ENCODE results near the gene AIG1. TPM values are rescaled to one million over a fixed set of nuclear protein-coding genes. Genes with fewer than 3 reads are reported as not detected.
A peak's percentile ranks its signal among the peaks of the same experiment; 100 is the strongest.

The AIG1 gene
- total and polyA plus RNA-seq, 2 of the 4 experiments (the other 2 are of a cell fraction) = 21.3 to 27.1 TPM

DNA sequence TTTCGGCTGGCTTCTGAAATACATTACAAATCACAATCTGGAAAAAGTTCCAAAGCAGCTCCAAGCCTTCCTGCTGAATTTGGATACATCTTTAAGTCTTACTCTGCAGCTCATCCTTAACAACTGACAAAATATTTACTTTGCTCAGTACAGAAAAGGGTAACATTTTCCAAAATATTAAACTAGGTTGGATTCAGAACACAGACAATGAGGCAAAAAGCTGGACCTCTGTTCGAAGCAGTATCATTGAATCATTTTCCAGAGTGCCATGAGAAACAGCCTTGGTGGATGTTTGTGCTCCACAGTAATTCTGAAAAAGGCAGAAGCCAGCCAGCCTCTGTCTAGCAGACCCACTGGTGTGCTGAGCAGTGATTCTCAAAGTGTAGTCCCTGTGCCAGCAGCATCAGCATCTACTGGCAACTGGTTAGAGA lies 162.1 kb downstream of the AIG1 start:
- H2BK15ac ChIP-seq (ENCODE audit: low read depth, low read length) = no peak overlapping the region
- no peak overlapping the region for H3K4me2 ChIP-seq (ENCODE audit: low read depth, low read length)
- no peak overlapping the region for H3K14ac ChIP-seq (replicated peaks; ENCODE audit: low read depth, low read length)
- no TSS peak for BruUV-seq (replicated peaks)
- H3K18ac ChIP-seq (ENCODE audit: low read depth, low read length) = no peak overlapping the region
- no peak overlapping the region for H3K56ac ChIP-seq (ENCODE audit: extremely low read depth, insufficient read depth, low read length)
- no peak overlapping the region for H2AK9ac ChIP-seq (replicated peaks; ENCODE audit: low read depth, low read length, poor library complexity)
- dilution Hi-C loops (cut with HindIII; ENCODE audit: low sequenced_read_pairs, unreplicated experiment) (no loop called here), in situ Hi-C loops (cut with MboI; ENCODE audit: low sequenced_read_pairs) (no loop called here), intact Hi-C loops (cut with micrococcal nuclease) (no loop called here)
- no peak overlapping the region for H4K8ac ChIP-seq (ENCODE audit: low read depth in 2 of 2, low read length in 2 of 2)
- H3K9me1 ChIP-seq (ENCODE audit: insufficient read depth, low read length) = peaks cover 7% of the 10 kb centered on the region; the same call in 1 of the 2 replicates
- no peak overlapping the region for H3K4ac ChIP-seq (ENCODE audit: low read depth, low read length)
- H2AFZ ChIP-seq (replicated peaks; ENCODE audit: low read length, poor library complexity) = peak overlapping the region; percentile 59
- H3K9ac ChIP-seq (ENCODE audit: low read depth, low read length) = no peak overlapping the region
- no peak overlapping the region for H3K27ac ChIP-seq (ENCODE audit: insufficient read depth, low read length)
- ChIA-PET POLR2A (ENCODE audit: unreplicated experiment) (interaction anchor here (0.7 kb wide), 1 partner anchor 62 kb away, joined by 3 read pairs; no protein-coding TSS in a partner anchor), CTCF (no interaction called here)
- no peaks in the 10 kb centered on the region for H3K27me3 ChIP-seq (ENCODE audit: control insufficient read depth, insufficient read depth, low read length)
- H4K5ac ChIP-seq (ENCODE audit: low read depth, low read length) = no peak overlapping the region
- no peak overlapping the region for H2AK5ac ChIP-seq (ENCODE audit: low read depth, low read length)
- H3K23ac ChIP-seq (ENCODE audit: low read depth, low read length) = no peak overlapping the region
- DNase-seq = no peak
- H2BK20ac ChIP-seq (ENCODE audit: low read depth, low read length) = no peak overlapping the region
- H2BK120ac ChIP-seq (ENCODE audit: low read depth, low read length) = no peak overlapping the region
- H3K4me1 ChIP-seq (ENCODE audit: control insufficient read depth, insufficient read depth, low read length) = no peaks in the 10 kb centered on the region; the same call in 1 of the 2 replicates
- no peak overlapping the region for H3K4me3 ChIP-seq (ENCODE audit: insufficient read depth, low read depth, low read length)
- no peaks in the 10 kb centered on the region for H4K20me1 ChIP-seq (ENCODE audit: insufficient read depth, low read length)
- H3K79me1 ChIP-seq (ENCODE audit: low read depth in 1 of 2, low read length in 2 of 2) = no peaks in the 10 kb centered on the region
- TF ChIP-seq NFE2L2 (IDR thresholded peaks at IDR 0.05; ENCODE audit: low read depth, low read length) = no peak
- no peak for TF ChIP-seq CEBPB (IDR thresholded peaks at IDR 0.05; ENCODE audit: low read depth, low read length)
- TF ChIP-seq RAD21 (IDR thresholded peaks at IDR 0.05; ENCODE audit: low read length) = no peak
- TF ChIP-seq FOS (IDR thresholded peaks at IDR 0.05; ENCODE audit: low read depth, low read length) = no peak
- TF ChIP-seq, protein P1, sequence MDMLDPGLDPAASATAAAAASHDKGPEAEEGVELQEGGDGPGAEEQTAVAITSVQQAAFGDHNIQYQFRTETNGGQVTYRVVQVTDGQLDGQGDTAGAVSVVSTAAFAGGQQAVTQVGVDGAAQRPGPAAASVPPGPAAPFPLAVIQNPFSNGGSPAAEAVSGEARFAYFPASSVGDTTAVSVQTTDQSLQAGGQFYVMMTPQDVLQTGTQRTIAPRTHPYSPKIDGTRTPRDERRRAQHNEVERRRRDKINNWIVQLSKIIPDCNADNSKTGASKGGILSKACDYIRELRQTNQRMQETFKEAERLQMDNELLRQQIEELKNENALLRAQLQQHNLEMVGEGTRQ (IDR thresholded peaks at IDR 0.05; ENCODE audit: low read depth, low read length) = no peak
- TF ChIP-seq, protein P2, sequence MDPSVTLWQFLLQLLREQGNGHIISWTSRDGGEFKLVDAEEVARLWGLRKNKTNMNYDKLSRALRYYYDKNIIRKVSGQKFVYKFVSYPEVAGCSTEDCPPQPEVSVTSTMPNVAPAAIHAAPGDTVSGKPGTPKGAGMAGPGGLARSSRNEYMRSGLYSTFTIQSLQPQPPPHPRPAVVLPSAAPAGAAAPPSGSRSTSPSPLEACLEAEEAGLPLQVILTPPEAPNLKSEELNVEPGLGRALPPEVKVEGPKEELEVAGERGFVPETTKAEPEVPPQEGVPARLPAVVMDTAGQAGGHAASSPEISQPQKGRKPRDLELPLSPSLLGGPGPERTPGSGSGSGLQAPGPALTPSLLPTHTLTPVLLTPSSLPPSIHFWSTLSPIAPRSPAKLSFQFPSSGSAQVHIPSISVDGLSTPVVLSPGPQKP (IDR thresholded peaks at IDR 0.05; ENCODE audit: borderline replicate concordance, low read depth, low read length) = no peak
- no peak for TF ChIP-seq RFX5 (IDR thresholded peaks at IDR 0.05; ENCODE audit: low read depth, low read length)
- no peak for TF ChIP-seq POLR2A (IDR thresholded peaks at IDR 0.05; ENCODE audit: low read depth, low read length)
- TF ChIP-seq BHLHE40 (IDR thresholded peaks at IDR 0.05; ENCODE audit: low read depth, low read length) = no peak
- TF ChIP-seq, protein P3, sequence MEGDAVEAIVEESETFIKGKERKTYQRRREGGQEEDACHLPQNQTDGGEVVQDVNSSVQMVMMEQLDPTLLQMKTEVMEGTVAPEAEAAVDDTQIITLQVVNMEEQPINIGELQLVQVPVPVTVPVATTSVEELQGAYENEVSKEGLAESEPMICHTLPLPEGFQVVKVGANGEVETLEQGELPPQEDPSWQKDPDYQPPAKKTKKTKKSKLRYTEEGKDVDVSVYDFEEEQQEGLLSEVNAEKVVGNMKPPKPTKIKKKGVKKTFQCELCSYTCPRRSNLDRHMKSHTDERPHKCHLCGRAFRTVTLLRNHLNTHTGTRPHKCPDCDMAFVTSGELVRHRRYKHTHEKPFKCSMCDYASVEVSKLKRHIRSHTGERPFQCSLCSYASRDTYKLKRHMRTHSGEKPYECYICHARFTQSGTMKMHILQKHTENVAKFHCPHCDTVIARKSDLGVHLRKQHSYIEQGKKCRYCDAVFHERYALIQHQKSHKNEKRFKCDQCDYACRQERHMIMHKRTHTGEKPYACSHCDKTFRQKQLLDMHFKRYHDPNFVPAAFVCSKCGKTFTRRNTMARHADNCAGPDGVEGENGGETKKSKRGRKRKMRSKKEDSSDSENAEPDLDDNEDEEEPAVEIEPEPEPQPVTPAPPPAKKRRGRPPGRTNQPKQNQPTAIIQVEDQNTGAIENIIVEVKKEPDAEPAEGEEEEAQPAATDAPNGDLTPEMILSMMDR (conservative IDR thresholded peaks at IDR 0.05; ENCODE audit: low read depth, low read length) = no peak
- TF ChIP-seq MAFK (IDR thresholded peaks at IDR 0.05; ENCODE audit: low read depth, low read length) = no peak
- no peak for TF ChIP-seq RCOR1 (IDR thresholded peaks at IDR 0.05; ENCODE audit: insufficient replicate concordance, low read length)
- no peak for TF ChIP-seq SMC3 (IDR thresholded peaks at IDR 0.05; ENCODE audit: low read depth, low read length)
- TF ChIP-seq MAZ (IDR thresholded peaks at IDR 0.05; ENCODE audit: borderline replicate concordance, low read depth, low read length) = no peak
- TF ChIP-seq MXI1 (IDR thresholded peaks at IDR 0.05; ENCODE audit: borderline replicate concordance, low read depth, low read length) = no peak
- H3K9me3 ChIP-seq (ENCODE audit: control insufficient read depth, insufficient read depth, low read length) = no peaks in the 10 kb centered on the region
- H4K91ac ChIP-seq (ENCODE audit: insufficient read depth, low read depth, low read length) = no peak overlapping the region
- no peak overlapping the region for H2BK5ac ChIP-seq (ENCODE audit: low read depth, low read length, poor library complexity, severe bottlenecking)
- ATAC-seq (ENCODE audit: low read depth) = no peak
- WGBS, 2 experiments (ENCODE audit: extremely low coverage in 2 of 2, insufficient read length in 1 of 2) = no CpG with 5 or more reads among the region's 2 CpGs
- no peaks in the 10 kb centered on the region for H3K36me3 ChIP-seq (ENCODE audit: control insufficient read depth, insufficient read depth, low read length)
